GM12874 (cell line): Measurements from ENCODE around the gene UBL4A.

Experiments
- CTCF ChIP-seq: IDR thresholded peaks from 2 replicates; pipeline ENCODE4 v1.5.1; 2011; ENCODE audit warnings: low read depth, mild to moderate bottlenecking, control low read depth, low read length, moderate library complexity; ENCODE audit not compliant: insufficient read depth

Gene UBL4A

GRCh38 chrX:154444755-154445246, 41.6 kb downstream of the UBL4A start:
- TF ChIP-seq CTCF = no peak

GRCh38 chrX:154443992-154444754, 42.2 kb downstream of the UBL4A start, which contains the start of gene FAM50A:
TSS of gene FAM50A (plus strand) at chrX:154444141. CDS start at chrX:154444236, 95 bp downstream.
- TF ChIP-seq CTCF = no peak

- no peak for TF ChIP-seq CTCF
These were observed 42.9 kb downstream of the UBL4A start for GRCh38 chrX:154443479-154443910.

GRCh38 chrX:154441984-154442707, 44.3 kb downstream of the UBL4A start:
- TF ChIP-seq CTCF = no peak

GRCh38 chrX:154441564-154441963, 44.9 kb downstream of the UBL4A start:
- TF ChIP-seq CTCF = no peak

GRCh38 chrX:154440623-154441357, 45.6 kb downstream of the UBL4A start:
- no peak for TF ChIP-seq CTCF

- TF ChIP-seq CTCF = no peak
These were observed 46.6 kb downstream of the UBL4A start for GRCh38 chrX:154439841-154440240.
